Mesothelial cell of epicardium (in vitro differentiated cells): Measurements from ENCODE around the gene CFAP298. TPM values are rescaled to one million over a fixed set of nuclear protein-coding genes. Genes with fewer than 3 reads are reported as not detected.

ENCODE experiments used
- DNase-seq, 2 experiments: peaks; one replicate each; pipeline ENCODE4 v3.0.0; 2021; ENCODE audit warnings: low spot score in 2 of 2; ENCODE audit not compliant: unreplicated experiment in 2 of 2
- H3K27ac Mint-ChIP-seq: 2 replicates; pipeline ENCODE4 v1.8.0; 2021; ENCODE audit warnings: mixed read lengths
- H3K27me3 Mint-ChIP-seq: 2 replicates; pipeline ENCODE4 v1.8.0; 2021; ENCODE audit warnings: low read depth, mixed read lengths
- H3K36me3 Mint-ChIP-seq: 2 replicates; pipeline ENCODE4 v1.8.0; 2021; ENCODE audit warnings: mixed read lengths
- H3K4me1 Mint-ChIP-seq: 2 replicates; pipeline ENCODE4 v1.8.0; 2021; ENCODE audit warnings: mixed read lengths
- H3K4me3 Mint-ChIP-seq: 2 replicates; pipeline ENCODE4 v1.8.0; 2021; ENCODE audit warnings: mild to moderate bottlenecking, moderate library complexity, mixed read lengths
- H3K9me3 Mint-ChIP-seq: 2 replicates; pipeline ENCODE4 v1.8.0; 2021; ENCODE audit warnings: mixed read lengths
- CTCF ChIP-seq: fragments of 200-600 bp; sonication (generic); IDR thresholded peaks from one replicate; pipeline ENCODE4 v1.5.0; 2021; ENCODE audit warnings: antibody characterized with exemption; ENCODE audit not compliant: unreplicated experiment
- total RNA-seq: library from RNA; stranded (reverse); gene quantifications from 3 replicates; pipeline ENCODE4 v1.2.1, GENCODE V29; 2021

The CFAP298 gene
- total RNA-seq, 1 donor from 2014 or later, result 29.4 TPM

GRCh38 chr21:32593690-32594089 is 18.5 kb downstream of the CFAP298 start:
- H3K27me3 Mint-ChIP-seq, result no peaks in the 10 kb centered on the region
- no peaks in the 10 kb centered on the region for H3K36me3 Mint-ChIP-seq
- no peak overlapping the region for H3K27ac Mint-ChIP-seq
- no peaks in the 10 kb centered on the region for H3K4me1 Mint-ChIP-seq
- DNase-seq, result no peak
- no peaks in the 10 kb centered on the region for H3K9me3 Mint-ChIP-seq
- no peak for TF ChIP-seq CTCF
- H3K4me3 Mint-ChIP-seq, result no peak overlapping the region

GRCh38 chr21:32592929-32593502 is 19.2 kb downstream of the CFAP298 start:
- no peaks in the 10 kb centered on the region for H3K9me3 Mint-ChIP-seq
- no peaks in the 10 kb centered on the region for H3K36me3 Mint-ChIP-seq
- no peak for DNase-seq
- H3K4me3 Mint-ChIP-seq, result no peak overlapping the region
- no peak for TF ChIP-seq CTCF
- no peaks in the 10 kb centered on the region for H3K4me1 Mint-ChIP-seq
- H3K27ac Mint-ChIP-seq, result no peak overlapping the region
- no peaks in the 10 kb centered on the region for H3K27me3 Mint-ChIP-seq

GRCh38 chr21:32590130-32590529 is 22.0 kb downstream of the CFAP298 start:
- no peaks in the 10 kb centered on the region for H3K36me3 Mint-ChIP-seq
- no peak for TF ChIP-seq CTCF
- DNase-seq, result no peak
- H3K4me3 Mint-ChIP-seq, result no peak overlapping the region
- H3K4me1 Mint-ChIP-seq, result no peaks in the 10 kb centered on the region
- peaks cover 4% of the 10 kb centered on the region for H3K27me3 Mint-ChIP-seq
- H3K9me3 Mint-ChIP-seq, result no peaks in the 10 kb centered on the region
- H3K27ac Mint-ChIP-seq, result no peak overlapping the region

GRCh38 chr21:32587651-32588050 is 24.5 kb downstream of the CFAP298 start:
- Mint-ChIP-seq H3K36me3 (no peaks in the 10 kb centered on the region), H3K27ac (no peak overlapping the region), H3K9me3 (no peaks in the 10 kb centered on the region), H3K27me3 (peaks cover 6% of the 10 kb centered on the region), H3K4me3 (no peak overlapping the region), H3K4me1 (no peaks in the 10 kb centered on the region)
- no peak for DNase-seq
- TF ChIP-seq CTCF, result no peak

- Mint-ChIP-seq H3K4me3 (no peak overlapping the region), H3K36me3 (no peaks in the 10 kb centered on the region), H3K9me3 (no peaks in the 10 kb centered on the region), H3K4me1 (no peaks in the 10 kb centered on the region), H3K27ac (no peak overlapping the region), H3K27me3 (peaks cover 6% of the 10 kb centered on the region)
- DNase-seq, result no peak
- TF ChIP-seq CTCF, result no peak
These were observed 25.1 kb downstream of the CFAP298 start for GRCh38 chr21:32587120-32587519.

- Mint-ChIP-seq H3K4me1 (no peaks in the 10 kb centered on the region), H3K9me3 (no peaks in the 10 kb centered on the region), H3K36me3 (no peaks in the 10 kb centered on the region), H3K27me3 (peaks cover 6% of the 10 kb centered on the region), H3K27ac (no peak overlapping the region), H3K4me3 (no peak overlapping the region)
- no peak for DNase-seq
- TF ChIP-seq CTCF, result no peak
These were observed 26.2 kb downstream of the CFAP298 start for GRCh38 chr21:32585970-32586369.
